Neuronal stem cell (in vitro differentiated cells): ENCODE results near the gene AMIGO1.

Experiments used
- DNase-seq: peaks from one replicate; pipeline ENCODE4 v3.0.0-alpha.2; 2013; ENCODE audit warnings: low spot score
- H2AFZ ChIP-seq: one replicate; pipeline ENCODE4 v1.6.1; 2013; ENCODE audit warnings: mild to moderate bottlenecking, low read length, inconsistent platforms
- H2AK5ac ChIP-seq: 2 replicates; pipeline ENCODE4 v1.6.1; 2013; ENCODE audit warnings: low read depth, mild to moderate bottlenecking, inconsistent platforms, low read length, moderate library complexity, mixed read lengths
- H2BK120ac ChIP-seq: 2 replicates; pipeline ENCODE4 v1.6.1; 2013; ENCODE audit warnings: low read depth, mild to moderate bottlenecking, inconsistent platforms, low read length, moderate library complexity, mixed read lengths
- H2BK12ac ChIP-seq: one replicate; pipeline ENCODE4 v1.6.1; 2013; ENCODE audit warnings: low read length, inconsistent platforms
- H2BK15ac ChIP-seq: 2 replicates; pipeline ENCODE4 v1.6.1; 2013; ENCODE audit warnings: mild to moderate bottlenecking, low read length, inconsistent platforms, mixed read lengths
- H2BK5ac ChIP-seq: one replicate; pipeline ENCODE4 v1.6.1; 2013; ENCODE audit warnings: inconsistent platforms, mild to moderate bottlenecking, low read length, moderate library complexity
- H3K14ac ChIP-seq: one replicate; pipeline ENCODE4 v1.6.1; 2013; ENCODE audit warnings: low read length, inconsistent platforms
- H3K18ac ChIP-seq: 2 replicates; pipeline ENCODE4 v1.6.1; 2013; ENCODE audit warnings: low read length, inconsistent platforms
- H3K23ac ChIP-seq: 2 replicates; pipeline ENCODE4 v1.6.1; 2013; ENCODE audit warnings: low read depth, mild to moderate bottlenecking, mixed read lengths, low read length, inconsistent platforms; ENCODE audit not compliant: poor library complexity
- H3K27ac ChIP-seq: replicated peaks from 3 replicates; pipeline ENCODE4 v1.5.1; 2013; ENCODE audit warnings: low read length, inconsistent platforms
- H3K27me3 ChIP-seq, 3 experiments: 2 replicates each; pipeline ENCODE4 v1.6.1; 2013; ENCODE audit warnings: low read length in 3 of 3, mild to moderate bottlenecking in 2 of 3, inconsistent platforms in 1 of 3, low read depth in 1 of 3, mixed read lengths in 1 of 3, moderate library complexity in 1 of 3; ENCODE audit not compliant: control insufficient read depth in 3 of 3, insufficient read depth in 3 of 3
- H3K36me3 ChIP-seq, 2 donors: replicated peaks in 1 of 2; 2 replicates each; pipeline ENCODE4 v1.6.1; 2013; ENCODE audit warnings: low read length in 2 of 2; ENCODE audit not compliant: control insufficient read depth in 2 of 2, insufficient read depth in 2 of 2
- H3K4ac ChIP-seq: 2 replicates; pipeline ENCODE4 v1.6.1; 2013; ENCODE audit warnings: inconsistent platforms, mild to moderate bottlenecking, low read length, moderate library complexity
- H3K4me1 ChIP-seq, 2 donors: 1 replicate in 1 of 2; 2 replicates in 1 of 2; pipeline ENCODE4 v1.6.1; 2013; ENCODE audit warnings: low read length in 2 of 2, low read depth in 1 of 2; ENCODE audit not compliant: control insufficient read depth in 2 of 2, insufficient read depth in 1 of 2
- H3K4me2 ChIP-seq: one replicate; pipeline ENCODE4 v1.6.1; 2013; ENCODE audit warnings: mild to moderate bottlenecking, low read length, inconsistent platforms; ENCODE audit not compliant: insufficient read depth, poor library complexity, severe bottlenecking
- H3K4me3 ChIP-seq, 2 donors: 2 replicates each; pipeline ENCODE4 v1.5.1; 2013; ENCODE audit warnings: low read length in 2 of 2, mild to moderate bottlenecking in 2 of 2, inconsistent platforms in 1 of 2, moderate library complexity in 1 of 2
- H3K79me1 ChIP-seq: one replicate; pipeline ENCODE4 v1.6.1; 2013; ENCODE audit warnings: low read depth, mild to moderate bottlenecking, inconsistent platforms, low read length, moderate library complexity
- H3K9ac ChIP-seq: one replicate; pipeline ENCODE4 v1.6.1; 2013; ENCODE audit warnings: mild to moderate bottlenecking, low read depth, low read length, inconsistent platforms; ENCODE audit not compliant: poor library complexity
- H3K9me3 ChIP-seq, 2 donors: replicated peaks in 1 of 2; 2 replicates each; pipeline versions ENCODE3 to v1.6.1; 2013; ENCODE audit warnings: low read length in 2 of 2, mild to moderate bottlenecking in 2 of 2, inconsistent platforms in 1 of 2, low read depth in 1 of 2, mixed read lengths in 1 of 2, moderate library complexity in 1 of 2; ENCODE audit not compliant: control insufficient read depth in 2 of 2, insufficient read depth in 1 of 2
- H4K8ac ChIP-seq: one replicate; pipeline ENCODE4 v1.6.1; 2013; ENCODE audit warnings: low read depth, mild to moderate bottlenecking, inconsistent platforms, low read length, moderate library complexity
- H4K91ac ChIP-seq: one replicate; pipeline ENCODE4 v1.6.1; 2013; ENCODE audit warnings: low read length, low read depth, mild to moderate bottlenecking, inconsistent platforms; ENCODE audit not compliant: poor library complexity
- WGBS, 2 donors: extraction: QIAGEN DNeasy Blood & Tissue Kit; methylation state at CpG; one replicate each; pipeline ENCODE4 v1.1.7; 2013; ENCODE audit warnings: missing lambda C conversion rate in 2 of 2, mixed read lengths in 1 of 2; ENCODE audit not compliant: insufficient read length in 2 of 2, insufficient replicate concordance in 1 of 2; ENCODE audit errors: extremely low coverage in 2 of 2; 5-methylcytosine and 5-hydroxymethylcytosine counted together

The AMIGO1 gene

DNA sequence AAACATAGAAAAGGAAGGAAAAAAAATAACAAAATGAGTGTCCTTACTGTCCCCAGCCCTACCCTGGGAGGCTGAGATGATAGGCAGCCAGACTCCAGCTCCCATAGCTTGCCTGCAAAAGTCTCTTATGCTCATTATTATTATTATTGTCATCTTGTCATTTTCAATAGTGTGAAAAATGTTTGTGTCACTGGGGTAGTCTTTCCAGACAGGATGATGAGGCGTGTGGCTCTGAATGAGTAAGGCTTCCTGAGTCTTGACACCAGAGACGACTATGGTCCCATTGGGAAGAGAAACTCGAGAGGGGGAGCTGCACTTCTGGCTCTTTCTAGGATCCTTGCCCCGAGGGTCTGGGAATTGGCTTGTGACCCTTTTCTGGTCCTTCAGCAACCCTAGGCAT is 16.7 kb downstream of the AMIGO1 start:
- H4K91ac ChIP-seq: no peak overlapping the region
- no peak overlapping the region for H2BK5ac ChIP-seq
- H3K18ac ChIP-seq: no peak overlapping the region
- no peaks in the 10 kb centered on the region for H3K79me1 ChIP-seq
- no peak overlapping the region for H2BK15ac ChIP-seq
- no peak overlapping the region for H2BK12ac ChIP-seq
- no peak overlapping the region for H2BK120ac ChIP-seq
- no peak overlapping the region for H3K27ac ChIP-seq
- H3K9me3 ChIP-seq: no peaks in the 10 kb centered on the region
- peaks cover 5 to 8% of the 10 kb centered on the region in 2 donors for H3K4me1 ChIP-seq
- H3K4me3 ChIP-seq: no peak overlapping the region
- H3K14ac ChIP-seq: no peak overlapping the region
- no peak overlapping the region for H3K9ac ChIP-seq
- DNase-seq: no peak
- H3K27me3 ChIP-seq: no peaks in the 10 kb centered on the region
- H3K4me2 ChIP-seq: no peak overlapping the region
- peaks cover 21 to 56% of the 10 kb centered on the region in 2 donors for H3K36me3 ChIP-seq
- H2AK5ac ChIP-seq: no peak overlapping the region
- WGBS, 2 donors: no CpG with 5 or more reads among the region's 4 CpGs
- no peak overlapping the region for H4K8ac ChIP-seq
- H2AFZ ChIP-seq: no peak overlapping the region
- H3K4ac ChIP-seq: no peak overlapping the region
- H3K23ac ChIP-seq: no peak overlapping the region

DNA sequence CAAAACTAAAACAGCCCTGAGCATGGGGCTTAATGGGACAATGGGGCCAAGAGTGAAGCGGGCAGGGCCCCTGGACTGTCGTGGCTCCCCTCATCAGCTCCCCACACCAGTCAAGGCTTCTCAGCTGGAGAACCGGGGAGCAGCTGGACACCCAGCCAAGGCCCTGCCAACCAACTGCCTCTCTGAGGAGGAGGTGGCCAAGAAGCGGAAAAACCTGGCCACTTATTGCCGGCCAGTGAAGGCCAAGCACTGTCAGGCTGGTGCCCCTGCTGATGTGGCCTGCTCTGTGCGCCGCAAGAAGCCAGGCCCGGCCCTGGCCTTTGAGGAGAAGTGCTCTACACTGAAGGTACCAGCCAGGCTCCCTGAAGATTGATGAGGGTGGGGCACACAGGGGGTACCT is 18.2 kb downstream of the AMIGO1 start:
- H3K27ac ChIP-seq: no peak overlapping the region
- H3K79me1 ChIP-seq: no peaks in the 10 kb centered on the region
- H3K4me3 ChIP-seq: no peak overlapping the region
- H3K36me3 ChIP-seq: peaks cover 23 to 66% of the 10 kb centered on the region in 2 donors
- H2BK120ac ChIP-seq: no peak overlapping the region
- WGBS, 2 donors: no CpG with 5 or more reads among the region's 8 CpGs
- H2AFZ ChIP-seq: no peak overlapping the region
- peaks cover 2 to 3% of the 10 kb centered on the region in 2 donors for H3K4me1 ChIP-seq
- no peak overlapping the region for H2BK15ac ChIP-seq
- no peak for DNase-seq
- no peaks in the 10 kb centered on the region for H3K9me3 ChIP-seq
- H2BK12ac ChIP-seq: no peak overlapping the region
- no peaks in the 10 kb centered on the region for H3K27me3 ChIP-seq
- peak overlapping the region; percentile 41 for H2AK5ac ChIP-seq
- no peak overlapping the region for H3K4me2 ChIP-seq
- H4K91ac ChIP-seq: no peak overlapping the region
- no peak overlapping the region for H3K18ac ChIP-seq
- H2BK5ac ChIP-seq: no peak overlapping the region
- no peak overlapping the region for H4K8ac ChIP-seq
- no peak overlapping the region for H3K14ac ChIP-seq
- H3K4ac ChIP-seq: no peak overlapping the region
- H3K9ac ChIP-seq: peak overlapping the region; percentile 24
- no peak overlapping the region for H3K23ac ChIP-seq

DNA sequence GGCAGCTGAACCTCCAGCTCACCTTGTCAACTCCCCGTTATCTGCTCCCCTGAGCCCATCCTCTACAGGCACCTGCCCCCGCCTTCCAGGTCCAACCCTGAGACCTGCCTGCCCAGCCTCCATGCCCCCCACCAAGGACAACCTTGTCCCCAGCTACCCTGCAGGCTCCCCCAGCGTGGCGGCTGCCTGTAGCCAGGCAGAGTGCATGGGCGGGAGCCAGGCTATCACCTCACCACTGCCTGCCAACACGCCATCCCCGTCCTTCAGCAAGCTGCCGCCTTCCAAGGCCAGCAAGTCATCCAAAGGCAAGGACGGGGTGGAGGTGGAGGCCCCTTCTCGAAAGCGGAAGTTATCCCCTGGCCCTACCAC is 18.6 kb downstream of the AMIGO1 start:
- H3K9ac ChIP-seq: no peak overlapping the region
- peaks cover 19 to 66% of the 10 kb centered on the region in 2 donors for H3K36me3 ChIP-seq
- H3K27ac ChIP-seq: no peak overlapping the region
- no peaks in the 10 kb centered on the region for H3K27me3 ChIP-seq
- peak overlapping the region; percentile 41 for H2AK5ac ChIP-seq
- H3K4me3 ChIP-seq: no peak overlapping the region
- H3K4ac ChIP-seq: no peak overlapping the region
- H3K4me2 ChIP-seq: no peak overlapping the region
- H2BK12ac ChIP-seq: no peak overlapping the region
- H3K9me3 ChIP-seq: no peaks in the 10 kb centered on the region
- no peak overlapping the region for H3K14ac ChIP-seq
- WGBS, 2 donors: no CpG with 5 or more reads among the region's 11 CpGs
- no peak for DNase-seq
- no peak overlapping the region for H2BK120ac ChIP-seq
- no peak overlapping the region for H2BK15ac ChIP-seq
- no peak overlapping the region for H4K91ac ChIP-seq
- no peak overlapping the region for H3K18ac ChIP-seq
- H2BK5ac ChIP-seq: no peak overlapping the region
- H4K8ac ChIP-seq: no peak overlapping the region
- peak overlapping the region; percentile 11 for H3K23ac ChIP-seq
- H3K4me1 ChIP-seq: peaks cover 2 to 3% of the 10 kb centered on the region in 2 donors
- no peak overlapping the region for H2AFZ ChIP-seq
- no peaks in the 10 kb centered on the region for H3K79me1 ChIP-seq

DNA sequence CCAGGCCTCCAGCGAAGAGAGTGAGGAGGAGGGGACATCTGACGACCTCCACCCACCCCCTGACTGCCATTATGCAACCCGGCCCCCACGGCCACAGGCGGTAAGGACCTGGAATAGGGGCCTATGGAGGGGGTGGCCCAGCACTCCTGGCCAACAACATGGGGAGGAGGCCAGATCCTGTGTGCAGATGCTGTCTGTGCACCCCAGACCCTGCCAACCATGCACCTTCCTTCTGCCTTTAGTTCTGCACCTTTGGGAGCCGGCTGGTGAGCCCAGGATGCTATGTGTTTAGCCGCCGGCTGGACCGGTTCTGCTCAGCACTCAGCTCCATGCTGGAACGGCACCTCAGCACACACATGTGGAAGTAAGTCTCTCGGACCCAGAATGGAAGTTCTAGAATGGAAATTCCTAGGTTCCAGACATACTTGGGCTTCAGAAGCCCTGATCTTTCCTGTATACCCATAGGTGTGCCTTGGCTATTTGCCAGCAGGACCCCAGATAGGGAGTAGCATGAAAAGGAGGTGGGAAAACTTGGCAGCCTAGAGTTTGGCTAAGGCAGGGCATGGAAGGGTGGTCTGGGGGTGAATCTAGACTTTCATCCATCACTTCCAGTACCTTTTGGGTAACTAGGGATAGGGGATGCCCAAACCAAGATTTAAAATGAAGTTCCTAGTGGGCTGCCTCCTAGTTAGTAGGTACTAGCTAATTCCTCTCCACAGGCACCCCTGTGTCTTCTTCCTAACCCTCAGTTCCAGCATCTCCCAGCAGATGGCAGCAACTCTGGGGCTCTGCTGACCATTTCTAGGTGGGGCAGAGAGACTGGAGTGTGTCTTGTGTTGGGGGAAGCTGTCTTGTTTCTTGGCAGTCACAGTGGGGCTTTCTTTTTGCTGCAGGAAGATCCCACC is 19.2 kb downstream of the AMIGO1 start:
- no CpG with 5 or more reads among the region's 11 CpGs for WGBS, 2 donors
- Histone ChIP-seq H4K8ac (no peak overlapping the region), H2BK5ac (no peak overlapping the region), H2BK120ac (no peak overlapping the region), H4K91ac (no peak overlapping the region), H3K14ac (no peak overlapping the region), H3K4me2 (no peak overlapping the region), H2AK5ac (no peak overlapping the region), H3K4me3 (no peak overlapping the region), H3K79me1 (no peaks in the 10 kb centered on the region), H3K36me3 (peaks cover 17 to 61% of the 10 kb centered on the region in 2 donors), H3K23ac (no peak overlapping the region), H3K4me1 (peaks cover 2 to 3% of the 10 kb centered on the region in 2 donors), H2AFZ (no peak overlapping the region), H3K9me3 (no peaks in the 10 kb centered on the region), H3K27ac (no peak overlapping the region), H2BK12ac (no peak overlapping the region), H3K18ac (no peak overlapping the region), H2BK15ac (no peak overlapping the region), H3K4ac (no peak overlapping the region), H3K27me3 (no peaks in the 10 kb centered on the region), H3K9ac (no peak overlapping the region)
- DNase-seq: no peak
